GM19193 (cell line): ENCODE data around the gene GAST.

Experiments
- POLR2A ChIP-seq: IDR thresholded peaks from 4 replicates; pipeline ENCODE4 v1.6.1; 2011; ENCODE audit not compliant: insufficient read depth, insufficient read length; ENCODE audit errors: extremely low read depth

Gene GAST

GRCh38 chr17:41725134-41725533, 13.0 kb downstream of the GAST start:
- no peak for TF ChIP-seq POLR2A

GRCh38 chr17:41728056-41728455, 15.9 kb downstream of the GAST start:
- TF ChIP-seq POLR2A: no peak

GRCh38 chr17:41730479-41730878, 18.3 kb downstream of the GAST start:
- TF ChIP-seq POLR2A: no peak

- no peak for TF ChIP-seq POLR2A
These were observed 19.7 kb downstream of the GAST start for GRCh38 chr17:41731836-41732235.

- TF ChIP-seq POLR2A: no peak
These were observed 21.4 kb downstream of the GAST start for GRCh38 chr17:41733348-41734138.

- no peak for TF ChIP-seq POLR2A
These were observed 22.2 kb downstream of the GAST start, which contains the start of gene HAP1 for GRCh38 chr17:41734139-41734948. TSS of gene HAP1 (minus strand) at chr17:41734643. CDS start at chr17:41734634, 9 bp downstream.

GRCh38 chr17:41734949-41735313, 22.8 kb downstream of the GAST start:
- no peak for TF ChIP-seq POLR2A

- TF ChIP-seq POLR2A: no peak
These were observed 23.6 kb downstream of the GAST start for GRCh38 chr17:41735744-41736143.

- no peak for TF ChIP-seq POLR2A
These were observed 25.0 kb downstream of the GAST start for GRCh38 chr17:41736983-41737679.

- TF ChIP-seq POLR2A: no peak
These were observed 25.5 kb downstream of the GAST start for GRCh38 chr17:41737680-41738023.

GRCh38 chr17:41738077-41738800, 26.1 kb downstream of the GAST start:
- no peak for TF ChIP-seq POLR2A

GRCh38 chr17:41738801-41739112, 26.6 kb downstream of the GAST start:
- TF ChIP-seq POLR2A: no peak

- TF ChIP-seq POLR2A: no peak
These were observed 27.7 kb downstream of the GAST start for GRCh38 chr17:41739661-41740352.

GRCh38 chr17:41740506-41740905, 28.4 kb downstream of the GAST start:
- no peak for TF ChIP-seq POLR2A
